HG03064 (cell line): Measurements from ENCODE around the gene TMEM229B.

ENCODE experiments used
- ATAC-seq: cut with Tn5 transposase; IDR thresholded peaks from one replicate; pipeline ENCODE4 v1.9.1; 2021; ENCODE audit warnings: low read depth; ENCODE audit not compliant: unreplicated experiment

TMEM229B gene

GRCh38 chr14:67515386-67516079 is 27.0 kb upstream of the TMEM229B start:
- no peak for ATAC-seq

GRCh38 chr14:67514650-67515385 is 26.3 kb upstream of the TMEM229B start:
- no peak for ATAC-seq

GRCh38 chr14:67514203-67514607 is 25.7 kb upstream of the TMEM229B start:
- no peak for ATAC-seq

- no peak for ATAC-seq
Measured at GRCh38 chr14:67513631-67514108, 25.1 kb upstream of the TMEM229B start.

- ATAC-seq = no peak
Measured at GRCh38 chr14:67512463-67513310, 24.2 kb upstream of the TMEM229B start.

- no peak for ATAC-seq
Measured at GRCh38 chr14:67510836-67511235, 22.3 kb upstream of the TMEM229B start.

GRCh38 chr14:67510121-67510520 is 21.6 kb upstream of the TMEM229B start:
- no peak for ATAC-seq

GRCh38 chr14:67508956-67509355 is 20.4 kb upstream of the TMEM229B start:
- no peak for ATAC-seq

- ATAC-seq = no peak
Measured at GRCh38 chr14:67505254-67505653, 16.7 kb upstream of the TMEM229B start.

GRCh38 chr14:67503331-67503730 is 14.8 kb upstream of the TMEM229B start:
- no peak for ATAC-seq

- ATAC-seq = no peak
Measured at GRCh38 chr14:67502867-67503266, 14.3 kb upstream of the TMEM229B start.

- ATAC-seq = no peak
Measured at GRCh38 chr14:67501670-67502069, 13.1 kb upstream of the TMEM229B start.

GRCh38 chr14:67500981-67501380 is 12.5 kb upstream of the TMEM229B start:
- ATAC-seq = no peak

GRCh38 chr14:67497716-67498115 is 9.2 kb upstream of the TMEM229B start:
- ATAC-seq = no peak

- no peak for ATAC-seq
Measured at GRCh38 chr14:67497216-67497615, 8.7 kb upstream of the TMEM229B start.

- no peak for ATAC-seq
Measured at GRCh38 chr14:67495827-67496226, 7.3 kb upstream of the TMEM229B start.

GRCh38 chr14:67493092-67493717 is 4.7 kb upstream of the TMEM229B start:
- no peak for ATAC-seq

- no peak for ATAC-seq
Measured at GRCh38 chr14:67492538-67492937, 4.0 kb upstream of the TMEM229B start.

- ATAC-seq = no peak
Measured at GRCh38 chr14:67491741-67492507, 3.4 kb upstream of the TMEM229B start.

- ATAC-seq = no peak
Measured at GRCh38 chr14:67491285-67491684, 2.8 kb upstream of the TMEM229B start.
